ENCODE data around the gene ZIC4. TPM values are rescaled to one million over a fixed set of nuclear protein-coding genes. Genes with fewer than 3 reads are reported as not detected.

ZIC4 gene
- total and polyA plus RNA-seq, 2 experiments from 2014 or later, result 0.17 TPM; not detected in 1

- Histone ChIP-seq H3K27ac (no peak overlapping the region), H3K36me3 (replicated peaks; ENCODE audit: insufficient read depth, low read depth) (no peaks in the 10 kb centered on the region), H3K9me2 (replicated peaks; ENCODE audit: insufficient read depth) (no peaks in the 10 kb centered on the region), H3K4me3 (no peak overlapping the region), H4K20me1 (ENCODE audit: insufficient read depth, poor library complexity, severe bottlenecking) (no peaks in the 10 kb centered on the region), H2AFZ (no peak overlapping the region), H3K79me2 (no peaks in the 10 kb centered on the region), H3K9me3 (ENCODE audit: low read depth) (no peaks in the 10 kb centered on the region), H3K27me3 (peaks cover 96% of the 10 kb centered on the region), H3K4me2 (no peak overlapping the region), H3K4me1 (ENCODE audit: insufficient read depth) (no peaks in the 10 kb centered on the region)
- TF ChIP-seq EZH2 (IDR thresholded peaks at IDR 0.05; ENCODE audit: borderline replicate concordance) (peak; percentile 89), EZH2phosphoT487 (IDR thresholded peaks at IDR 0.05; ENCODE audit: low read depth, severe bottlenecking, unreplicated experiment) (peak; percentile 43)
- TF ChIP-seq, protein P1, sequence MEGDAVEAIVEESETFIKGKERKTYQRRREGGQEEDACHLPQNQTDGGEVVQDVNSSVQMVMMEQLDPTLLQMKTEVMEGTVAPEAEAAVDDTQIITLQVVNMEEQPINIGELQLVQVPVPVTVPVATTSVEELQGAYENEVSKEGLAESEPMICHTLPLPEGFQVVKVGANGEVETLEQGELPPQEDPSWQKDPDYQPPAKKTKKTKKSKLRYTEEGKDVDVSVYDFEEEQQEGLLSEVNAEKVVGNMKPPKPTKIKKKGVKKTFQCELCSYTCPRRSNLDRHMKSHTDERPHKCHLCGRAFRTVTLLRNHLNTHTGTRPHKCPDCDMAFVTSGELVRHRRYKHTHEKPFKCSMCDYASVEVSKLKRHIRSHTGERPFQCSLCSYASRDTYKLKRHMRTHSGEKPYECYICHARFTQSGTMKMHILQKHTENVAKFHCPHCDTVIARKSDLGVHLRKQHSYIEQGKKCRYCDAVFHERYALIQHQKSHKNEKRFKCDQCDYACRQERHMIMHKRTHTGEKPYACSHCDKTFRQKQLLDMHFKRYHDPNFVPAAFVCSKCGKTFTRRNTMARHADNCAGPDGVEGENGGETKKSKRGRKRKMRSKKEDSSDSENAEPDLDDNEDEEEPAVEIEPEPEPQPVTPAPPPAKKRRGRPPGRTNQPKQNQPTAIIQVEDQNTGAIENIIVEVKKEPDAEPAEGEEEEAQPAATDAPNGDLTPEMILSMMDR (IDR thresholded peaks at IDR 0.05; ENCODE audit: poor library complexity), result no peak
- no peak for DNase-seq (ENCODE audit: low spot score)
- 3% methylated on average over 26 of the region's 26 CpGs for WGBS (ENCODE audit: low lambda C conversion rate, missing lambda C conversion rate)
Observed at GRCh38 chr3:147356145-147356908, 50.0 kb downstream of the ZIC4 start.

DNA sequence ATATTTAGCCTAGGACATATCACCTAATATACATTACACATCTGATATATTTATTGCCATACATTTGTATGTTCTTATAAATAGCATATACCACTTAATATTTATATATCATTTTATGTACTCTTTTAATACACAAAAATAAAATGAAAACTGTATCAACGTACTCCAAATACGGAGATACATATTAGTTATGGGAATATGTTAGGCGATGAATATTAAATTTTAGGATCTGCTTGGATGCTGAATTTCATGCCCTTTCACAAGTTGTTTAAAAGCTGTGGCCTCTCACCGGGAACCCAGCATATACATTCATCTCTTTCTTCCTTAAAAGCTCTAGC lies 50.6 kb downstream of the ZIC4 start:
- H3K9me3 ChIP-seq (ENCODE audit: low read depth), result no peaks in the 10 kb centered on the region
- H3K36me3 ChIP-seq (replicated peaks; ENCODE audit: insufficient read depth, low read depth), result no peaks in the 10 kb centered on the region
- H3K27ac ChIP-seq, result no peak overlapping the region
- TF ChIP-seq EZH2phosphoT487 (IDR thresholded peaks at IDR 0.05; ENCODE audit: low read depth, severe bottlenecking, unreplicated experiment), result no peak
- TF ChIP-seq, protein P1 (IDR thresholded peaks at IDR 0.05; ENCODE audit: poor library complexity), result no peak
- TF ChIP-seq EZH2 (IDR thresholded peaks at IDR 0.05; ENCODE audit: borderline replicate concordance), result no peak
- WGBS (ENCODE audit: low lambda C conversion rate, missing lambda C conversion rate), result 18% methylated on average over 4 of the region's 4 CpGs
- no peaks in the 10 kb centered on the region for H4K20me1 ChIP-seq (ENCODE audit: insufficient read depth, poor library complexity, severe bottlenecking)
- H3K9me2 ChIP-seq (replicated peaks; ENCODE audit: insufficient read depth), result no peaks in the 10 kb centered on the region
- H3K4me1 ChIP-seq (ENCODE audit: insufficient read depth), result no peaks in the 10 kb centered on the region
- H3K4me2 ChIP-seq, result no peak overlapping the region
- no peak overlapping the region for H2AFZ ChIP-seq
- no peak for DNase-seq (ENCODE audit: low spot score)
- H3K27me3 ChIP-seq, result peaks cover 94% of the 10 kb centered on the region
- no peak overlapping the region for H3K4me3 ChIP-seq
- no peaks in the 10 kb centered on the region for H3K79me2 ChIP-seq

- peaks cover 94% of the 10 kb centered on the region for H3K27me3 ChIP-seq
- 10% methylated on average over 18 of the region's 18 CpGs for WGBS (ENCODE audit: low lambda C conversion rate, missing lambda C conversion rate)
Observed at GRCh38 chr3:147355084-147355752, 51.1 kb downstream of the ZIC4 start.

More at GRCh38 chr3:147355084-147355752, 51.1 kb downstream of the ZIC4 start:
- Histone ChIP-seq H3K4me3 (no peak overlapping the region), H2AFZ (no peak overlapping the region), H3K4me2 (no peak overlapping the region), H3K27ac (no peak overlapping the region), H3K9me2 (replicated peaks; ENCODE audit: insufficient read depth) (no peaks in the 10 kb centered on the region), H3K4me1 (ENCODE audit: insufficient read depth) (no peaks in the 10 kb centered on the region), H3K79me2 (no peaks in the 10 kb centered on the region), H3K9me3 (ENCODE audit: low read depth) (no peaks in the 10 kb centered on the region), H4K20me1 (ENCODE audit: insufficient read depth, poor library complexity, severe bottlenecking) (no peaks in the 10 kb centered on the region), H3K36me3 (replicated peaks; ENCODE audit: insufficient read depth, low read depth) (no peaks in the 10 kb centered on the region)
- TF ChIP-seq, protein P1 (IDR thresholded peaks at IDR 0.05; ENCODE audit: poor library complexity), result no peak
- no peak for TF ChIP-seq EZH2phosphoT487 (IDR thresholded peaks at IDR 0.05; ENCODE audit: low read depth, severe bottlenecking, unreplicated experiment)
- TF ChIP-seq EZH2 (IDR thresholded peaks at IDR 0.05; ENCODE audit: borderline replicate concordance), result no peak
- no peak for DNase-seq (ENCODE audit: low spot score)
